ENCODE data around the gene TBXA2R.
"Not testable (repeated sequence)": the region's sequence is repeated elsewhere in the genome, so short reads cannot be mapped to it uniquely, and the experiment has no call there.

The TBXA2R gene

DNA sequence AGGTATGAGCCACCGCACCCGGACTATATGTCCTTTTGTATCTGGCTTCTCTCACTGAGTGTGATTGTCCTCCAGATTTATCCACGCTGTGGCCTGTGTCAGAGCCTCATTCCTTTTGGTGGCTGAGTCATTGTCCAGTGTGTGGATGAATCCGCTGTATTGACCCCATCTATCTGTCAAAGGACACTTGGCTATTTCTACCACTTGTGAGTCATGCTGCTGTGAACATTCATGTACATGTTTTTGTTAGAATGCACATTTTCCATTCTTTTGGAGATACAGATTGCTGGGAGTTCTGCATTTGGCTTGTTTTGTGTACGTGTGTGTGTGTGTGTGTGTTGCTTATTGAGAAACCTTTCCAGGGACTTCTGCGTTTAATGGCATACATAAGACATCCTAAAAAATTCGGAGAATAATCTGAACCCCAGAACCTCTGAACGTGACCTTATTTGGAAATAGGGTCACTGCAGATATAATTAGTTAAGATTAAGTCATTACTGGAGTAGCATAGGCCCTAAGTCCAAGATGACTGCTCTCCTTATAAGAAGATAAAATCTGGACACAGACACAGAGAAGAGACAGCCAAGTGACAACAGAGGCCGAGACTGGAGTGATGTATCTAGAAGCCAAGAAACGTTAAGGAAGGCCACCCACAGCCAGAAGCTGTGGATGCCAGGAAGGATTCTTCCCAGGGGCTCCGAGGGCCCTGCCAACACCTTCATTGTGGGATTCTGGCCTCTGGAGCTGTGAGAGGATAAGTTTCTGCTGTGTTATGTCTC is 26.3 kb downstream of the TBXA2R start:
- no peak for DNase-seq

DNA sequence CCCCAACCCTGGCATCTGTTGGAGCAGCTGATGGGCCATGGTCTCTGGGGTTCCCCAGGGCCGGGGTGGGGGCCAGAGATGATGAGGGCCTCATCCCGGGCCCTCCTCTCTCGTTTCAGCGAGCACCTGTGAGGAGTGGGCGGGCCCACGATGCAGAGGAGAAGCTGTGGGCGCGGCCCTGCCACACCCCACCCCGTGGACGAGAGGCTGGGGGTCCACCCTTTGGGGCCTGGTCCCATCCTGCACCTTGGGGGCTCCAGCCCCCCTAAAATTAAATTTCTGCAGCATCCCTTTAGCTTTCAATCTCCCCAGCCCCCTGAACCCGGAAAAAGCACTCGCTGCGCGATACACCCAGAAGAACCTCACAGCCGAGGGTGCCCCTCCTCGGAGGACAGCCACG is 28.3 kb downstream of the TBXA2R start:
- no peak for DNase-seq

DNA sequence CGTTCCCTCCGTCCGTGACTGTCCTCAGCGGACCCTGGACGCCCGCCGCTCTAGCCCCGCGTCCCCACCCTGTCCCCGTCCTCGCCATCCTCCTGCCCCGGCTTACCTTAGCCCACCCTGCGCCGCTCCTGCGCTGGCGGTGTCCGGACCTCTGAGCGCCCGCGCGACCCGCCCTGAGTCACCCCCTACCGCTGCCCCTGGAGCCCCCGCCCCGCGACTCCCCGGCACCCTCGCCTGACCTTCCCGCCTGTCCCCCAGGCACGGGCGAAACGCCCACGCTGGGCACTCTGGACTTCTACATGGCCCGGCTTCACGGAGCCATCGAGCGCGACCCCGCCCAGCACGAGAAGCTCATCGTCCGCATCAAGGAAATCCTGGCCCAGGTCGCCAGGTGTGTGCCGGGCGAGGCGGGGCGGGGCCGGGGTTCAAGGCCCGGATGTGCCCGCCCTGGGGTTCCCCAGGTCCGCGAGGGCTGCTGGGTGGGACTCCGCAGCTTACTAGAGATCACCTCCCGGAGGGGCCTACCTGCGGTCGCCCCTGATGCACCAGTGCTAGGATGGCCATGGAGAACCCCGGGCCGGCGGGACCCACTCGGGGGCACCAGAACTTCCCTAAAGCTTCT is 28.8 kb downstream of the TBXA2R start:
- DNase-seq = no peak

DNA sequence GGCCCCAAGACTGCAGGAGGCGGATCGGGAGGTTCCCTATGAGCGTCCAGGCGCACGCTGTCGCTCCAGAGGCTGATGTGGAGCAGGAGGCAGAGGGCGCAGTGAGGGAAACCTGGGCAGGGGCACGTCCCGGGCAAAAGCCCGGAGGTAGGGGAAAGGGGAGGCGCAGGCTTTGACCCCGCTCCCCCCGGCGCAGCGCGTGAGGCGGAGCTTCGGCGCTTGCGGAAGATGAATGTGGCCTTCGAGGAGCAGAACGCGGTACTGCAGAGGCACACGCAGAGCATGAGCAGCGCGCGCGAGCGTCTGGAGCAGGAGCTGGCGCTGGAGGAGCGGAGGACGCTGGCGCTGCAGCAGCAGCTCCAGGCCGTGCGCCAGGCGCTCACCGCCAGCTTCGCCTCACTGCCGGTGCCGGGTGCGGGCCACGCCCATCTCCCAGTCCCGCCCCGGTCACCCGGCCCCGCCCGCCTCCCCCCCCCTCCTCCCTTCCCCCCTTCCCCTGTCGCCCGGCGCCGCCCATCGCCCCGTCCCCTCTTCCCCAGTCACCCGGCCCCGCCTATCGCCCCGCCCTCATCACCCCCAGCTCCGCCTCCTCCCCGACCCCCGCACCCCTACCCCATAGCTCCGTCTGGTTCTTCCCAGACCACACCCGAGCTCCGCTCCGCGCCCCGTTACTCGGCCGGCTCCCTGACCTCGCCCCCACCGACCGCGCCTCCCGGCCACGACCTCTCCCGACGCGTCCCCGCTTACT is 29.8 kb downstream of the TBXA2R start:
- peak; percentile 50 for DNase-seq

DNA sequence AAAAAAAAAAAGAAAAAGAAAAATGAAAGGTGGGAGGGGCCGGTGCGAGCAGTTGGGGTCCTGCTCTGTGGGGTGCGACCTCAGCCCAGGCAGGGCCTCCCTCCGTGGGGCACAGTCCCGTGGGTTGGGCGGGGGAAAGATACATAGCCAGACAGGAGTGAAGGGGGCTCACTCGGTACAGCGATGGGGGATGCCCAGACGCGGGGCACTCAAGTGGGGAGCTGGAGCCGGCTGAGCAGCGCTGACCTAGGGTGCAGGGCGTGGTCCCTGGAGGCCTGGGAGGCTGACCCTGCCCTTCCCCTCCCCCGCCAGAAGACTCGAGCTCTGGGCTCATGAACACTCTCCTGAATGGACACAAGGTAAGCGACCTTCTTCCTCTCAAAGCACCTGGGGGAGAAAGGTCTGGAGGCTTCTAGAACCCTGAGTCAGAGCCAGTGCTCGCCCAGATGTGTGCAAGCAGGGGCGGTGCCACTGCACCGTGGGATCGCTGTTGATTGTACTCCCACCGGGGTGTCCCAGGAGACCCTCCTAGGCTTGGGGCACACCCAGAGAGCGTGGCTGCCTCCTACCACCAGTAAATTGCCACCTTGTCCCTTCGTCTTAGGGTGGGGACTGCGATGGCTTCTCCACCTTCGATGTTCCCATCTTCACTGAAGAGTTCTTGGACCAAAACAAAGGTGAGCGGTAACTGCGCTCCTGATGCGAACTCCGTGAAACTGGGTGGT is 30.6 kb downstream of the TBXA2R start:
- DNase-seq = no peak

DNA sequence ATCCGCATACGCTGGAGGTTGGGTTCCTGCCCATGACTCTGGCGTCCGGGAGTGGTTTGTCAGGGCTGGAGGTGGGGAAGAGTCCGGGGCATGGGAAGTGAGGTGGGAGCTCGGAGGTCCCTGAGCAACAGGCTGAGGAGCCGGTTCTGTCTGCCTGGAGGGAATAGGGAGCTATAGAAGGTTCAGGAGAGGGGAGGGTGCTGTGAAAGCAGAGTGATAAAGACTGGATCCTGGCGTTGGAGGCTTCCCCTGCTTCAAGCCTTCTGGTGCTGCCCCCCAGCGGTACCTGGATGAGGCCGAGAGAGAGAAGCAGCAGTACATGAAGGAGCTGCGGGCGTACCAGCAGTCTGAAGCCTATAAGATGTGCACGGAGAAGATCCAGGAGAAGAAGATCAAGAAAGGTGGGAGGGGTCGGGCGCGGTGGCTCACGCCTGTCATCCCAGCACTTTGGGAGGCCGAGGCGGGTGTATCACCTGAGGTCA is 31.4 kb downstream of the TBXA2R start:
- DNase-seq = no peak

DNA sequence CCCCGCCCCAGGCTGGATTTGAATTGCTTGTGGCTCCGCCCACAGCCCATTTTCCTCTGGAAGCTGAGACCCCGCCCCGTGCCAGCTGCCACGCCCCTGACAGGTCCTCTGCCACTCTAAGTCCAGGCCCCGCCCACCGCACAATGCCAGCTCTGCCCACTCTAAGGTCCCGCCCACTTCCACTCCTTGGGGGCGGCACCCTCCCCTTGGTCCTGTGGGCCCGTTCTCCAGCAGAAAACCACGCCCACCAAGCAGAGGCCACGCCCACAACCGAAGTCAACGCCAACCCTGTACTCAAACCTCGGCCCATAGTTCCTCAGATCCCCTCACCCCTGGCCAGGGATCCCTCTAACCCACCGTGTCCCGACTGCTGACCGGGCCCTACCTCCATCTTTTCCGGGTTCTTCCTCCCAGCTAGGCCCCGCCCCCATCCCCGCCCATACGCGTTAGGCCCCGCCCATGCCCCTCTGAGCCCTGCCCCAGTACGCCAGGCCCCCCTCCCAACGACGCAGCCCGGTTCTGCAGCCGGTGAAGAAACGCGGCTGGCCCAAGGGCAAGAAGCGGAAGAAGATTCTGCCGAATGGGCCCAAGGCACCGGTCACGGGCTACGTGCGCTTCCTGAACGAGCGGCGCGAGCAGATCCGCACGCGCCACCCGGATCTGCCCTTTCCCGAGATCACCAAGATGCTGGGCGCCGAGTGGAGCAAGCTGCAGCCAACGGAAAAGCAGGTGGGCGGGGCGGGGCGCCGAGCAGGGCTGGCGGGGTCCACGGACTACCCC is 32.6 kb downstream of the TBXA2R start:
- peak; percentile 55 for DNase-seq

DNA sequence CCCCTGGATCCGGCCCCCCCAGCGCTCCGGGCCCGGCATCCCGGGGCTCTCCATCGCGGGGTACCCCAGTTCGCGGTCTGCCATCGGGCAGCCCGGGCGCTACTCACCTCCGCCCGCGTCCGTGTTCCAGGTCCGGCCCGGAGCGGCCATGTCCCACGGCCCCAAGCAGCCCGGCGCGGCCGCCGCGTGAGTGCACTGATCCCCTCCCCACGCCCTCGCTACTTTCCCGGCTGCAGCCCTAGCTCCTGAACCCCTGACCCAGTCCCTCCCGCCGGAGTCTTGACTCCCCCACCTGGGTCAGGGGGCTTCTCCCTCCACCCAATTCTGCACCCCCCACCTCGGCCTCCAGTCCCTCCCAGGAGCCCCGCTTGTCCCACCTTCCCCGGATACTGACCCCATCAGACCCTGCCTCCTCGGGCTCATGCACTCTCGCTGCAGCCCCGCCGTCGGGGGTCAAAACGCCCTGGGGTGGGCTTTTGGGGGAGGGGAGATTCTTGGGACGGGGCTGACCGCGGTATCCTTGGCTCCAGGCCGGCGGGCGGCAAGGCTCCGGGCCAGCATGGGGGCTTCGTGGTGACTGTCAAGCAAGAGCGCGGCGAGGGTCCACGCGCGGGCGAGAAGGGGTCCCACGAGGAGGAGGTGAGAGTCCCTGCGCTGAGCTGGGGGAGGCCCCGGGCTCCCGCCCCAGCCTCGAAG is 33.4 kb downstream of the TBXA2R start:
- peak; percentile 69 for DNase-seq

DNA sequence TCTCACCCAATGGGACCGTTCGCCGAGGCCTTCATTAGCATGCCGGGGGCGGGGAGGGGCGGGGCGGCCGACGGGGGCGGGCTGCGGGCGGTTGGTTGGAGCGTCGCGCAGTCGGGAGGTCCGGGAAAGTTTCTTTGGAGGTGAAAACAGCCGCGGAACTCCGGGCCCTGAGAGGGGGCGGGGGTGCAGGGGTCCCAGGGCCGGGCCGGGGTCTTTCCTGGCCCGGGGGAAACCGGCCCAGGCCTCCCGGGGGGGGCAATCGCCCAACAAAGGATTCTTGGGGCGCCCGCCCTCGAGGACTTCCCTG is 33.9 kb downstream of the TBXA2R start, which contains the start of gene HMG20B:
Gene HMG20B, plus strand, starts transcription at position 90 of the 307 bp plus-strand sequence. CDS start 366 bp downstream, outside the sequence.
- no peak for DNase-seq

DNA sequence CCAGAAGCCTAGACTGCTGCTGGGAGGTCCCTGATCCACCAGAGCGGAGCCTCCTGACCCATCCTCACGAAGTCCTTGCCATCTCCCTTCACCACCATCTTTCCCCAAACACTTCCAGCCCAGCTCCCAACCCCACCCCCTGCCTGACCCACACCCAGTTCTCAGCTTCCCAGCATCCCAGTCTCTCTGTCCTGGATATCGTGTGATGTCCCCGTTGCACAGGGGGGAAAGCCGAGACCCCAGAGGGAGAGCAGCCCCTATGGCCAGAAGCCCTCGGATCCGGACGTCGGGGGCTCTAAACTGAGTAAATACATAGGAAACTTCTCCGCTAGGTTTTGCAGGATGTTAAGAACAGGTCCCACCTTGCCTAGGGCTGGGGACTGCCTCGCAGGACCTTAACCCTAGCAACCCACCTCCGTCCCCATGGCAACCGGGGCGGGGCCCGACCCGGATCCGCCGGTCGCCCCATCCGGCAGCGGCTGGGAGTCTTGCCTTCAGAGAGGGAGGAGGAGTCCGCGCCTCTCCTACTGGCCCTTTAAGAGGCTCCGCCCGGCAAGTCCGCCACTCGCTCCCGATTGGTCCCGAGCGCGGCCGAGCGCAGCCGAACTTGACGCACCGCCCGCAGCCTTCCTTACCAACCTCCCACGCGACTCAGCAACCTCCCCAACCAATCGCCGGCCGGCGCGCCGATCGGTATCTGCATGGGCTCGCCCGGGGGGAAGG is 34.4 kb downstream of the TBXA2R start:
- peak; percentile 94 for DNase-seq

DNA sequence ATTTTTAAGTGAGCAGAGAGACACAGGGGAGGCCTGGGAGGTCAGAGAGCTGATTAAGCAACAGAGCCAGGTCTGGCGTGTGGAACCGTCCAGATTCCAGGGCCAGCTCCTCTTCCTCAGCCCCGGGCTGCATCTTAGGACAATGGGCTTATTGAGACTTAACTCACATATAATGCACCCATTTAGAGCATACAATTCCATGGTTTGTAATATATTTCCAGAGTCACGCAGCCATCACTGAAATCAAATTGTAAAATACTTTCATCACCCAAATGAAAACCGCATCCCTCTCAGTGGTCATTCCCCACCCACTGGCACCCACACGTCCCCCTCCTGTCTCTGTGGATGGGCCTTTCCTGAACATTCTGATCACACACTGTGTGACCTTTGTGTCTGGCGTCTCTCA is 36.1 kb downstream of the TBXA2R start:
- DNase-seq = no peak

DNA sequence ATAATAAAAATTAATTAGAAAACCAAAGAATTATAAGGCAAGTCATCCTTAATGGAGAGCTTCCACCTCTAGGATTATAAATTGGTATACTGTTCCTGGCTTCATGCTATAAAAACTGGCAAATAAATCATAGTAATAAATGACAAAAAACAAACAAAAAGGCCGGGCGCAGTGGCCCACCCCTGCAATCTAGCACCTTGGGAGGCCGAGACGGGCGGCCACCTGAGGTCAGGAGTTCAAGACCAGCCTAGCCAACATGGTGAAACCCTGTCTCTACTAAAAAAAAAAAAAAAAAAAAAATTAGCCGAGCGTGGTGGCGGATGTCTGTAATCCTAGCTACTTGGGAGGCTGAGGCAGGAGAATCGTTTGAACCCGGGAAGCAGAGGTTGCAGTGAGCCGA is 36.6 kb downstream of the TBXA2R start:
- not testable (repeated sequence) for DNase-seq

DNA sequence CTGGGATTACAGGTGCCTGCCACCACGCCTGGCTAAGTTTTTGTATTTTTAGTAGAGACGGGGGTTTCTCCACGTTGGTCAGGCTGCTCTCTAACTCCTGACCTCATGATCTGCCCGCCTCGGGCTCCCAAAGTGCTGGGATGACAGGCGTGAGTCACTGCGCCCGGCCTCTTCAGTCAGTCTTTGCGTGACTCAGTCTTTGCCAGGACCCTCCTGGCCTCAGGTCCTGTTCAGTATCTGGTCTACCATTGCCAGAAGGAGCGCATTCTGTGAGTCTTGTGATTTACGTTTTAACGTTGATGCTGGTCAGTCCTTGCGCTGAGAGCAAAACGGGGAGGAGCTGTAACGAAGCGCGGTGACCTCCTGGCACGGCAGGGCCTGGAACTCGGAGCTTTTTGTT is 41.5 kb downstream of the TBXA2R start:
- DNase-seq = no peak

DNA sequence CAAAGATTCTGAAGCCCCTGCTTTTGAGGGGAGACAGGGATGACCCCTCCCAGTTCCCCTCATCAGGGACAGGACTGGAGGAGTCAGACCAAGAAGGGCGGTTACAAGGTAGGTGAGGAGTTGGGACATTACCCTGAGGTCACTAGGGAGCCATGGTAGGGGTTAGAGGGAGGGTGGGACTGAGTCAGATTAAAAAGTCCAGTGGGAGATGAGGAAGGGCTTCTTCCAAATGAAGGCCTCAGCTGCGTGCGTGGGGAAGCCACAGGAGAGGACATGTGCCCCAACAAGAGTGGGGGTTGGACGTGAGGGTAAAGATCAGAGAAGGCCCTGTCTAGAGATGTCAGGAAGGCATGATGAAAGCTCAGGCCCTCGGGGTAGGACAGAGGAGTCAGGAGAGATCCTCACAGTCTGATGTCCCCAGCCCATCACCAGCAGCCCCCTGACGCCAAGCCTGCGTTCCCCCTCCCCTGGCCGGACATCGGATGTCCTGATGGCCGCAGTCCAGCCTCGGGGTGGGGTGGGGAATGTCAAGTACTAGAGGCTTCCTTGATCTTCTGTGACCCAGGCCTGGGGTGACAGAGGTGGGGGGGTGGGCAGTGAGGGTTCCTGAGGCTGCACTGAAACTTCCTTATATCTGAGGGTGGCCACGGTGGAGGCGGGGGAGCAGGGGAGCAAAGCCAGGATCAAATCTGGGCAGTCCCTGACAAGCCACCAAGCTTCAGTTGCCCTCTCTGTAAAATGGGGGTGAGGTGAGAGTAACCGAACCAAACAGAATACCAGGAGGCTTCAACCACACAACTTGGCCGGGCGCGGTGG is 42.8 kb downstream of the TBXA2R start:
- no peak for DNase-seq

DNA sequence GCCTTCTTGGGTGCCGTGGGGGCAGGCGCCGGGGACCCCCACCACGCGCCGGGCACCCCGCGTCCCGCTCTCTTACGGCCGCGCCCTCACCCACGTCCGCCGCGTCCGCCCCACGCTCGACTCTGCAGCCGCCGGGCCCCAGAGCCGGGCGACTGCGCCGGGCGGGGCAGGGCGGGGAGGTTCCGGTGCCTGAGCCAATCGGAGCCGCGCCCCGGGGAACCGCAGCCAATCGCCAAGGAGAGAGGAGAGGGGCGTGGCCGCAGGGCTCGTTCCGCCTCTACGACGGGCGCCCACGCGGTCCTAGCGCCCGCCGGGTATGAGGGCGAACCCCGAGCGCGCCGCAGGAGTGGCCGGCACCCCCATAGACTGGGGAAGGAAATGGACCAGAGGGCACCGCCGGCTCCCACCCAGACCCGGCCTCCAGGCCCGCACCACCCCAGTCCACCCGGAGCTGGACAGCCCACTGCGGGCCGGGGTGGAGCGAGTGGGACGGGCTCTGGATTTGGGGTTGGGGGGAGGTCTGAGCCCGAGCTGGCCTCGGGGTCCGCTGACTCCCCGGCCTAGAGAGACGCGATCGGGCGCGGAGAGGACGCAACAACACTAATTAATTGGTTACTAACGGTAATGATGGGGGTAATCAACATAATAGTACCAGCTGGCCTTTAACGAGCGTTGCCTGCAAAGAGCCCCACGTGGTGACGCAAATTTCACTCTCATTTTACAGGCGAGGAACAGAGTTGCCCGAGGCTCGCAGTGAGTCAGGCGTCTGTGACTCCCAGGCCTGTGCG is 49.0 kb downstream of the TBXA2R start, which contains the start of gene MFSD12:
Gene MFSD12, minus strand, starts transcription at position 126 of the 788 bp plus-strand sequence. CDS start 183 bp downstream, outside the sequence.
- peak; percentile 89 for DNase-seq

DNA sequence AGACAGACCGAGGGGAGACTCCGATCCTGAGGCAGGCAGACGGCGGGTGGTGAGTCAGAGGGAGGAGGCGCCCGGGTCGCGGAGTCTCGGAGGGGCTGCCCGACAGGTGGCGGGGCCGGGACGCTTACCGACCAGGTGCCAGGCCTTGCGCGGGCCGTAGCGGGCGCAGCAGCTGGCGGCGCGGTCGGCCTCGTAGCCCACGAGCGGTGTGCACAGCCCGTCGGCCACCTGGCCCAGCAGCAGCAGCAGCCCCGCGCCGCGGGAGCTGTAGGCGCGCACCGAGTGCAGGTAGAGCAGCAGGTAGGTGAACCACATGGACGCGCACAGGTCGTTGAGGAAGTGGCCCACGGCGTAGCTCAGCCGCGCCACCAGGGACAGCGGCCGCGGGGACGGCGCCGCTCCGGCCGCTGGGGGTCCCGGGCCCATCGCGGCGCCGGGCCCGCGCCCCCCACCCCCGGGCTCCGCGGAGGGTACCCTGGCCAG is 49.7 kb downstream of the TBXA2R start:
- peak; percentile 71 for DNase-seq

DNA sequence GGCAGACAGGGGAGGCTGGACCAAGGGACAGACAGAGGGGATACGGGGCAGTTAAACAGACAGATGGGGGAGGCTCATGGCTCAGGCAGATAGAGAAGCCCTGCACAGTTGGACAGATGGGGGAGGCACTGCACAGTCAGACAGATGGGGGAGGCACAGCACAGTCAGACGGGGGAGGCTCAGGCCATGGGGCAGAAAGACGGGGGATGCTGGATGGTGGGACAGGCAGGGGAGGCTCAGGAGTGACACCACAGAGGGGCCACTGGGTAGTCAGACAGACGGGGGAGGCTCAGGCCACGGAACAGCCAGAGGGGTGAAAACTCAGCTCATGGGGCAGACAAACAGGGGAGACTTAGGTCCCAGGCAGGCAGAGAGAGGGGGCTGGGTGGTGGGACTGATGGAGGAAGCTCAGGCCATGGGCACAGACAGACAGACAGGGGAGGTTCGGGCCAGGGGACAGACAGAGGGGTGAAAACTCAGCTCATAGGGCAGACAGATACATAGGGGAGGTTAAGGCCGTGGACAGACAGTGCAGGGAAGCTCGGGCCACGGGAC is 50.2 kb downstream of the TBXA2R start:
- DNase-seq = no peak
